ENCODE measurements around the gene PKD1L1.

DNA sequence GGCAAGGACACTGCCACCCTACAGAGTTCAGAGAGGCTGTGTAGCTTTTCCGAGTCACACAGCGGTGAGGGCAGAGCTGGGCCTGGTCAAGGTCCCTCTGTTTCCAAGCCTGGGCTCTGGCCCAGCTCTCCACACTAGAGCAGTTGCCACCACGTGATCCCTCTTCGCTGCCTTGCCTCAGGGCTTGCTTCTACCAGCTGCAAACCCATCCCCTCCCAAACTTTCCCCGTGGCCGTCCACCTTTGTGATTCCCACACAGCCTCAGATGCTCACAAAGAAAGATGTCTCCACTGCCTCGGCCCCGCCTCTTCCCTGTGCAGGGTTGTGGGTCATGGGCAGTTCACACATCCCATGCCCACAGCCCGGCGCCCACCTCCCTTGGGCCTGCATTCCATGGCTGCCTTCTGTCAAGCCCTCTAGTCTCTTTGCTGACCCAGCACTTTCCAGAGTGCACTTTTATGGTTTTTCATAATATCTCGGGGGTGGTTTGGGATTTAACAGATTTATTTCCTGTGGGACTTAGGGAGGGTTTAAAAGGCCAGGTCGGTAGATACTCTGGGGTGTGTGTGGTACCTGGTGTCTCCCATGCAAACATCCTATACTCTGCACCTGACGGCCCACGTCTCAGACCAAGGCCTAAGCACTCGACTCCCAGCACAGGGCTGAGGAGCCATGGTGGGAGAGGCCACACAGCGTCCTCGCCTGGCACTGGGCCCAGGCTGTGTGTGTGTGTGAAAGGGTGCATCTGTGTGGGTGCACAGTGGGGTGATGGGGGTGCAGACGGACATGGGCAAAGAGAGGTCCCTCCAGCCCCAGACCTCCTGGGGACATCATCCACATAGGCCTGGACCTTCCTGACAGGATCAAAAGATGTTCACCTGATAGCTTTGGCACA lies 59.6 kb downstream of the PKD1L1 start:
- TF ChIP-seq, protein P1, sequence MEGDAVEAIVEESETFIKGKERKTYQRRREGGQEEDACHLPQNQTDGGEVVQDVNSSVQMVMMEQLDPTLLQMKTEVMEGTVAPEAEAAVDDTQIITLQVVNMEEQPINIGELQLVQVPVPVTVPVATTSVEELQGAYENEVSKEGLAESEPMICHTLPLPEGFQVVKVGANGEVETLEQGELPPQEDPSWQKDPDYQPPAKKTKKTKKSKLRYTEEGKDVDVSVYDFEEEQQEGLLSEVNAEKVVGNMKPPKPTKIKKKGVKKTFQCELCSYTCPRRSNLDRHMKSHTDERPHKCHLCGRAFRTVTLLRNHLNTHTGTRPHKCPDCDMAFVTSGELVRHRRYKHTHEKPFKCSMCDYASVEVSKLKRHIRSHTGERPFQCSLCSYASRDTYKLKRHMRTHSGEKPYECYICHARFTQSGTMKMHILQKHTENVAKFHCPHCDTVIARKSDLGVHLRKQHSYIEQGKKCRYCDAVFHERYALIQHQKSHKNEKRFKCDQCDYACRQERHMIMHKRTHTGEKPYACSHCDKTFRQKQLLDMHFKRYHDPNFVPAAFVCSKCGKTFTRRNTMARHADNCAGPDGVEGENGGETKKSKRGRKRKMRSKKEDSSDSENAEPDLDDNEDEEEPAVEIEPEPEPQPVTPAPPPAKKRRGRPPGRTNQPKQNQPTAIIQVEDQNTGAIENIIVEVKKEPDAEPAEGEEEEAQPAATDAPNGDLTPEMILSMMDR (optimal IDR thresholded peaks at IDR 0.05 in 1 of 3, IDR thresholded peaks at IDR 0.05 in 1 of 3, conservative IDR thresholded peaks at IDR 0.05 in 1 of 3; ENCODE audit: extremely low read depth in 1 of 3, insufficient read depth in 2 of 3, low read length in 3 of 3): no peak
- TF ChIP-seq EZH2 (IDR thresholded peaks at IDR 0.05; ENCODE audit: low read length): no peak
